Measurements from ENCODE around the gene IRAG1. TPM values are rescaled to one million over a fixed set of nuclear protein-coding genes. Genes with fewer than 3 reads are reported as not detected.

IRAG1 gene
- total RNA-seq, 4 donors from 2014 or later, result 156 to 408 (median 278) TPM

- no peaks in the 10 kb centered on the region for H3K27me3 ChIP-seq
- no peak overlapping the region for H3K4me3 ChIP-seq
- 100% methylated on average over 1 of the region's 1 CpG; no CpG with 5 or more reads in 1 of the 2 donors for WGBS, 2 donors (ENCODE audit: low coverage in 1 of 2)
- peaks cover 30 to 100% (median 41%) of the 10 kb centered on the region in 3 donors for H3K4me1 ChIP-seq
- no peak for TF ChIP-seq POLR2A (IDR thresholded peaks at IDR 0.05)
- TF ChIP-seq POLR2AphosphoS5 (IDR thresholded peaks at IDR 0.05), result no peak
- no peak for TF ChIP-seq CTCF (IDR thresholded peaks at IDR 0.05)
- TF ChIP-seq EP300 (IDR thresholded peaks at IDR 0.05), result no peak
- H3K27ac ChIP-seq, result peak overlapping the region in 3 of 4 donors; percentile 67 to 74 (median 68)
- ATAC-seq, result no peak
- peaks cover 0 to 23% of the 10 kb centered on the region in 2 donors for H3K36me3 ChIP-seq
- H3K9me3 ChIP-seq, result no peaks in the 10 kb centered on the region
Observed at GRCh38 chr11:10650166-10650565, 43.4 kb downstream of the IRAG1 start.

GRCh38 chr11:10648871-10649270 is 44.7 kb downstream of the IRAG1 start:
- Histone ChIP-seq H3K9me3 (no peaks in the 10 kb centered on the region), H3K4me1 (peaks cover 19 to 98% (median 29%) of the 10 kb centered on the region in 3 donors), H3K4me3 (no peak overlapping the region), H3K36me3 (peaks cover 0 to 31% of the 10 kb centered on the region in 2 donors), H3K27ac (peak overlapping the region in 3 of 4 donors; percentile 67 to 74 (median 68)), H3K27me3 (no peaks in the 10 kb centered on the region)
- 100% methylated on average over 1 of the region's 7 CpGs; no CpG with 5 or more reads in 1 of the 2 donors for WGBS, 2 donors (ENCODE audit: low coverage in 1 of 2)
- ATAC-seq, result no peak
- TF ChIP-seq POLR2A (IDR thresholded peaks at IDR 0.05) (no peak), EP300 (IDR thresholded peaks at IDR 0.05) (no peak), POLR2AphosphoS5 (IDR thresholded peaks at IDR 0.05) (no peak), CTCF (IDR thresholded peaks at IDR 0.05) (no peak)

- no peaks in the 10 kb centered on the region for H3K9me3 ChIP-seq
- peaks cover 9 to 98% (median 22%) of the 10 kb centered on the region in 3 donors for H3K4me1 ChIP-seq
- WGBS, 2 donors (ENCODE audit: low coverage in 1 of 2), result 68 to 89% methylated on average over 1 to 5 of the region's 8 CpGs
- TF ChIP-seq CTCF (IDR thresholded peaks at IDR 0.05) (no peak), POLR2AphosphoS5 (IDR thresholded peaks at IDR 0.05) (no peak), POLR2A (IDR thresholded peaks at IDR 0.05) (no peak), EP300 (IDR thresholded peaks at IDR 0.05) (no peak)
- peak overlapping the region; percentile 52 to 77 (median 71) for H3K27ac ChIP-seq
- H3K27me3 ChIP-seq, result no peaks in the 10 kb centered on the region
- H3K4me3 ChIP-seq, result no peak overlapping the region
- H3K36me3 ChIP-seq, result peaks cover 0 to 31% of the 10 kb centered on the region in 2 donors
- no peak for ATAC-seq
Observed at GRCh38 chr11:10646681-10647355, 46.7 kb downstream of the IRAG1 start.

- peak overlapping the region; percentile 37 to 77 (median 71) for H3K27ac ChIP-seq
- H3K36me3 ChIP-seq, result peaks cover 0 to 31% of the 10 kb centered on the region in 2 donors
- peaks cover 9 to 98% (median 24%) of the 10 kb centered on the region in 3 donors for H3K4me1 ChIP-seq
- no peak overlapping the region for H3K4me3 ChIP-seq
- TF ChIP-seq POLR2AphosphoS5 (IDR thresholded peaks at IDR 0.05) (no peak), POLR2A (IDR thresholded peaks at IDR 0.05) (no peak), EP300 (IDR thresholded peaks at IDR 0.05) (no peak)
- ATAC-seq, result no peak
- no peaks in the 10 kb centered on the region for H3K9me3 ChIP-seq
- H3K27me3 ChIP-seq, result no peaks in the 10 kb centered on the region
Observed at GRCh38 chr11:10646005-10646404, 47.5 kb downstream of the IRAG1 start.

GRCh38 chr11:10645212-10645795 is 48.3 kb downstream of the IRAG1 start:
- peaks cover 12 to 98% (median 24%) of the 10 kb centered on the region in 3 donors for H3K4me1 ChIP-seq
- no peaks in the 10 kb centered on the region for H3K9me3 ChIP-seq
- WGBS, 2 donors (ENCODE audit: low coverage in 1 of 2), result 72 to 75% methylated on average over 6 of the region's 6 CpGs
- ATAC-seq, result no peak
- TF ChIP-seq EP300 (IDR thresholded peaks at IDR 0.05) (no peak), CTCF (IDR thresholded peaks at IDR 0.05) (no peak), POLR2AphosphoS5 (IDR thresholded peaks at IDR 0.05) (no peak), POLR2A (IDR thresholded peaks at IDR 0.05) (no peak)
- peak overlapping the region; percentile 11 to 77 (median 71) for H3K27ac ChIP-seq
- peaks cover 0 to 31% of the 10 kb centered on the region in 2 donors for H3K36me3 ChIP-seq
- H3K27me3 ChIP-seq, result no peaks in the 10 kb centered on the region
- no peak overlapping the region for H3K4me3 ChIP-seq

Small RNAs within 50 kb of the gene (small RNA-seq; reads per million reads assigned to genes)
- gene RF00019, result 0 reads per million in 4 donors

Other genes starting within 250 kb of the IRAG1 start
- gene AMPD3, start 238.5 kb downstream of the IRAG1 start, total RNA-seq, result 1 to 10 TPM; 4.3 to 7.3 (median 5.4) TPM
- 10 to 100 TPM; 28.4 to 44.8 (median 38.1) TPM for gene RNF141, start 152.6 kb downstream of the IRAG1 start, total RNA-seq
- 100 to 1,000 TPM in 2 of 4 donors, 10 to 100 TPM in 2; 13.2 to 191 (median 102) TPM for gene LYVE1, start 125.1 kb downstream of the IRAG1 start, total RNA-seq
- 10 to 100 TPM; 18.1 to 21.8 (median 20.9) TPM for gene CTR9, start 57.5 kb upstream of the IRAG1 start, total RNA-seq
- 100 to 1,000 TPM; 587 to 866 (median 665) TPM for gene EIF4G2, start 115.2 kb upstream of the IRAG1 start, total RNA-seq
- gene ZBED5, start 164.3 kb upstream of the IRAG1 start, total RNA-seq, result 10 to 100 TPM; 26.0 to 57.3 (median 41.7) TPM

Measured in gastroesophageal sphincter (tissue), 4 donors.